Motor neuron (in vitro differentiated cells): ENCODE measurements around the gene SPPL2A. TPM values are rescaled to one million over a fixed set of nuclear protein-coding genes. Genes with fewer than 3 reads are reported as not detected.
"Not testable (repeated sequence)": the region's sequence is repeated elsewhere in the genome, so short reads cannot be mapped to it uniquely, and the experiment has no call there.

Experiments
- ATAC-seq, 8 experiments: fragments of 200-7000 bp; cut with Tn5 transposase; replicated peaks in 6 of 8; 2 replicates each; pipeline ENCODE4 v1.8.0; 2021; ENCODE audit warnings: mild to moderate bottlenecking in 8 of 8, moderate library complexity in 8 of 8
- H3K27ac ChIP-seq, 2 donors: fragments of 250-450 bp; sonication (Bioruptor Pico); 2 replicates each; pipeline ENCODE4 v1.9.0; 2021; ENCODE audit warnings: antibody characterized with exemption in 2 of 2, mild to moderate bottlenecking in 2 of 2, moderate library complexity in 1 of 2
- H3K4me1 ChIP-seq, 2 donors: fragments of 250-450 bp; sonication (Bioruptor Pico); replicated peaks in 1 of 2; 2 replicates each; pipeline ENCODE4 v1.6.1; 2021; ENCODE audit warnings: antibody characterized with exemption in 2 of 2, mild to moderate bottlenecking in 2 of 2, moderate library complexity in 1 of 2
- H3K4me3 ChIP-seq, 5 donors: fragments of 250-450 bp; sonication (Bioruptor Pico); 2 replicates each; pipeline ENCODE4 v1.9.0; 2021; ENCODE audit warnings: antibody characterized with exemption in 5 of 5, mild to moderate bottlenecking in 5 of 5, moderate library complexity in 4 of 5
- WGBS, 10 experiments: fragments of 450-650 bp; shearing (Covaris generic); methylation state at CpG; one replicate each; pipeline ENCODE4 v1.0.0; 2022; 5-methylcytosine and 5-hydroxymethylcytosine counted together
- in situ Hi-C, 9 experiments: fragments of 400-800 bp; cut with MboI; loops; one replicate each; pipeline ENCODE4 v1.15.0; 2021; ENCODE audit warnings: low sequenced_read_pairs in 9 of 9, low pct_unique_long_range_greater_than_20kb in 2 of 9; ENCODE audit not compliant: unreplicated experiment in 9 of 9
- total RNA-seq, 8 experiments: library from RNA; unstranded; fragments of 300-600 nt; gene quantifications; 2 replicates each; pipeline versions ENCODE4 v1.2.3 to v1.2.4, GENCODE V29; 2022

The SPPL2A gene, protein sequence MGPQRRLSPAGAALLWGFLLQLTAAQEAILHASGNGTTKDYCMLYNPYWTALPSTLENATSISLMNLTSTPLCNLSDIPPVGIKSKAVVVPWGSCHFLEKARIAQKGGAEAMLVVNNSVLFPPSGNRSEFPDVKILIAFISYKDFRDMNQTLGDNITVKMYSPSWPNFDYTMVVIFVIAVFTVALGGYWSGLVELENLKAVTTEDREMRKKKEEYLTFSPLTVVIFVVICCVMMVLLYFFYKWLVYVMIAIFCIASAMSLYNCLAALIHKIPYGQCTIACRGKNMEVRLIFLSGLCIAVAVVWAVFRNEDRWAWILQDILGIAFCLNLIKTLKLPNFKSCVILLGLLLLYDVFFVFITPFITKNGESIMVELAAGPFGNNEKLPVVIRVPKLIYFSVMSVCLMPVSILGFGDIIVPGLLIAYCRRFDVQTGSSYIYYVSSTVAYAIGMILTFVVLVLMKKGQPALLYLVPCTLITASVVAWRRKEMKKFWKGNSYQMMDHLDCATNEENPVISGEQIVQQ
- 10 to 100 TPM in 7 of 8 experiments, 1 to 10 TPM in 1; 8.1 to 64.5 (median 23.2) TPM for total RNA-seq

- peaks cover 0 to 7% of the 10 kb centered on the region in 2 donors for H3K4me1 ChIP-seq
- H3K27ac ChIP-seq = peak within 1 kb of the TSS; percentile 76 to 91
- H3K4me3 ChIP-seq = peak within 1 kb of the TSS; percentile 57 to 99 (median 81)
- ATAC-seq = peak; percentile 89 to 95 (median 94)
- 0 to 10% (median 0%) methylated on average over 2 to 17 of the region's 77 CpGs; no CpG with 5 or more reads in 6 of the 10 experiments for WGBS, 10 experiments
- in situ Hi-C loops = no loop called here
Measured at GRCh38 chr15:50765195-50765967, at the start of gene SPPL2A. SPPL2A (minus strand) TSS chr15:50765706; CDS start chr15:50765533, 173 bp downstream.

- in situ Hi-C loops = no loop called here
- ATAC-seq = no peak
- H3K4me3 ChIP-seq = no peak overlapping the region
Measured at GRCh38 chr15:50814634-50815033, 49.1 kb upstream of the SPPL2A start.

GRCh38 chr15:50813865-50814264 lies 48.4 kb upstream of the SPPL2A start:
- WGBS, 10 experiments = 21 to 100% (median 70%) methylated on average over 1 to 2 of the region's 2 CpGs; no CpG with 5 or more reads in 2 of the 10 experiments
- H3K4me1 ChIP-seq = no peaks in the 10 kb centered on the region
- no peak for ATAC-seq
- no peak overlapping the region for H3K4me3 ChIP-seq
- in situ Hi-C loops = no loop called here
- H3K27ac ChIP-seq = no peak overlapping the region

More at GRCh38 chr15:50814634-50815033, 49.1 kb upstream of the SPPL2A start:
- H3K27ac ChIP-seq = no peak overlapping the region
- no peaks in the 10 kb centered on the region for H3K4me1 ChIP-seq

DNA sequence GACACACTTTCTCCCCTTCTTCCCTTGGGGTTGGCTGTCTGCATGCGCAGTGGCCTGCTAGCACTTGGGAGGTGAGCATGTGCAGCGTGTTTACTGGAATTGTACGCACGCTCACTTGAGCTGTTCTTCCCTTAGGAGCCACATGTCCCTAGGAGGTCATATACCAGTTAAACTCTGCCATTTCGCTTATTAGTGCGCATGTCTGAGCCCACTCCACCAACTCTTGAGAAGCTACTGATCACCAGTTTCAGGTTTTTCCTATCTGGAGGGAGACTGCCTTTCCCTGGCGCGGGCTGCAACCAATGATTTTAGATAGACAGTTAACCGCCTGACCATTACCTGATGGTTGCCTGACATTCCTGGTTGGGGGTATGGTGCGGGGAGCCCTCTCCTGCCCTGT lies 47.6 kb upstream of the SPPL2A start:
- in situ Hi-C loops = no loop called here
- no peak overlapping the region for H3K27ac ChIP-seq
- ATAC-seq = no peak

GRCh38 chr15:50812181-50812506 lies 46.6 kb upstream of the SPPL2A start:
- H3K27ac ChIP-seq, H3K4me3 ChIP-seq, ATAC-seq, H3K4me1 ChIP-seq, in situ Hi-C loops: not testable (repeated sequence)
- WGBS, 10 experiments = no CpG with 5 or more reads among the region's 15 CpGs

More for the DNA sequence above, 47.6 kb upstream of the SPPL2A start:
- Histone ChIP-seq H3K4me1 (no peaks in the 10 kb centered on the region), H3K4me3 (no peak overlapping the region)
- 83 to 100% (median 92%) methylated on average over 1 to 8 of the region's 10 CpGs; no CpG with 5 or more reads in 4 of the 10 experiments for WGBS, 10 experiments

GRCh38 chr15:50811461-50812180 lies 46.1 kb upstream of the SPPL2A start:
- H3K4me3 ChIP-seq, ATAC-seq, H3K4me1 ChIP-seq, in situ Hi-C loops, H3K27ac ChIP-seq: not testable (repeated sequence)
- 0 to 100% (median 90%) methylated on average over 1 to 10 of the region's 30 CpGs for WGBS, 10 experiments

DNA sequence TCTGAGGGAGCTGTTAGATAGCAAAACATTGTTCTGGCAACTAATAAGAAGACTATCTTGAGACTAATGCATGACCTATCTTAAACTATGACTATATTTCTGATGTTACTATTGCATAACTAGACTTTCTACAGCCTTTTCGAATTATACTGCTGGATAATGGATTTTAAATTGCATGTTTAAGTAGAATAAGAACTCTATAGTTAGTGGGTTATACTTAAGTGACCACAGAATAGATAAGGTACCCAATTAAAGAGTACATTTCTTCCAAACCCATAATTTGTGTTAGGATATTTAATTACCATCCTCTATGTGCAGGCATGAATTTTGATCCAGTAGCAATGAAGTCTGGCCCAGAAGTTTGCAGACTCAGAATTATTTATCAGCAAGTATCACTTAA lies 44.6 kb upstream of the SPPL2A start:
- WGBS, 10 experiments = 0 to 80% (median 39%) methylated on average over 1 of the region's 1 CpG; no CpG with 5 or more reads in 2 of the 10 experiments
- no peak overlapping the region for H3K4me3 ChIP-seq
- H3K27ac ChIP-seq = no peak overlapping the region
- H3K4me1 ChIP-seq = no peaks in the 10 kb centered on the region
- in situ Hi-C loops = no loop called here
- ATAC-seq = no peak

DNA sequence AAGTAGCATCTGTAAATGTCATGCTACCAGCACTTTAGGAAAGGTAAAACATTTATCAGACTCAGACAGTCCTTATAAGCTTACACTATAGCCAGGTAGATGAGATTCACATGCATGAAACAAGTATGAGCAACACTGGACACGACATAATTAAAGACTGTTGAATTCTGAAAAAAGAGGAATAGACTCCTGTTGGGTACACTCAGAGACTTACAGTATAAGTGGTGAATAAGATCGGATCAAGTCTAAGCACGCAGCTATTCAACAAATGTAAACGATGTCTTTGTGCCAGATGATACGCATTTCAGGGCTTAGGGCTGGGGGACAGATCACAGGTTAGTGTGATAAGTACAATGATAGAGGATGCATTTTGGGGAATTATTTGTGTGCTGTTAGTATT lies 43.2 kb upstream of the SPPL2A start:
- no peak for ATAC-seq
- in situ Hi-C loops = no loop called here
- no peaks in the 10 kb centered on the region for H3K4me1 ChIP-seq
- no peak overlapping the region for H3K27ac ChIP-seq
- 38 to 100% (median 72%) methylated on average over 2 to 5 of the region's 5 CpGs for WGBS, 10 experiments
- no peak overlapping the region for H3K4me3 ChIP-seq

- no peak for ATAC-seq
- no peak overlapping the region for H3K27ac ChIP-seq
- 55 to 86% (median 73%) methylated on average over 1 to 2 of the region's 2 CpGs; no CpG with 5 or more reads in 6 of the 10 experiments for WGBS, 10 experiments
- no peak overlapping the region for H3K4me3 ChIP-seq
- H3K4me1 ChIP-seq = no peaks in the 10 kb centered on the region
- in situ Hi-C loops = no loop called here
Measured at GRCh38 chr15:50803479-50804180, 38.1 kb upstream of the SPPL2A start.

GRCh38 chr15:50800715-50801114 lies 35.2 kb upstream of the SPPL2A start:
- no peak for ATAC-seq
- in situ Hi-C loops = no loop called here
- Histone ChIP-seq H3K4me3 (no peak overlapping the region), H3K4me1 (no peaks in the 10 kb centered on the region), H3K27ac (no peak overlapping the region)
- 60 to 100% (median 88%) methylated on average over 1 of the region's 1 CpG; no CpG with 5 or more reads in 2 of the 10 experiments for WGBS, 10 experiments

DNA sequence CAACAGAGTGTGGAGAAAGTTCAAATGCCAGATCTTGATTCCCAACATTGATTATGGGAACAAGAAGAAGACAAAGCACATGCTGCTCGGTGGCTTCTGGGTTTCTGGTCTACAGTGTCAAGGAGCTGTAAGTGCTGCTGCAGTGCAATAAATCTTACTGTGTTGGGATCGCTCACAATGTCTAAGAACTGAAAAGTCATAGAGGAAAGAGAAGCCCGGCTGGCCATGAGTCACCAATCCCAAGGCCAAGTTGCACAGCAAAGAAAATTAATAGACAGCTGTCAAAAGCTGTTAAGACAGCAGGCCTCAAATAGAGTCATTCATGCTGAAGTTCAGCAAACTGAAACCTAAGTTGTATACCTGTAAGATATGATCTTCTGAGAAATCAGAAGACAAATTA lies 33.2 kb upstream of the SPPL2A start:
- ATAC-seq = peak in 1 of 8 experiments; percentile 21
- H3K4me3 ChIP-seq = no peak overlapping the region

GRCh38 chr15:50797926-50798325 lies 32.4 kb upstream of the SPPL2A start:
- no peak overlapping the region for H3K4me3 ChIP-seq
- H3K4me1 ChIP-seq = no peaks in the 10 kb centered on the region
- 67 to 100% (median 96%) methylated on average over 1 of the region's 1 CpG; no CpG with 5 or more reads in 4 of the 10 experiments for WGBS, 10 experiments
- H3K27ac ChIP-seq = no peak overlapping the region
- no peak for ATAC-seq
- in situ Hi-C loops = no loop called here

More for the DNA sequence above, 33.2 kb upstream of the SPPL2A start:
- H3K4me1 ChIP-seq = no peaks in the 10 kb centered on the region
- 29 to 83% (median 70%) methylated on average over 1 to 3 of the region's 3 CpGs; no CpG with 5 or more reads in 1 of the 10 experiments for WGBS, 10 experiments
- in situ Hi-C loops = no loop called here
- no peak overlapping the region for H3K27ac ChIP-seq
